Subcutaneous preadipocyte (primary cell): ENCODE results near the gene HES6. TPM values are rescaled to one million over a fixed set of nuclear protein-coding genes. Genes with fewer than 3 reads are reported as not detected.

Experiments used
- total RNA-seq: library from RNA; depleted of rRNA; stranded (reverse); fragments of >200 nt; gene quantifications from 2 replicates; pipeline ENCODE4 v1.2.3, GENCODE V29; 2012

Gene HES6
- 1.1 and 1.2 TPM in 2 replicates for total RNA-seq

GRCh38 chr2:238239863-238240756 is at the start of gene HES6:
TSS of gene HES6 (minus strand) at chr2:238240038. CDS start at chr2:238239905, 133 bp downstream.

GRCh38 chr2:238287737-238288649 is 48.2 kb upstream of the HES6 start, which contains the start of gene PER2:
TSS of gene PER2 (minus strand) at chr2:238288610. CDS start at chr2:238277936, 10,674 bp downstream.

GRCh38 chr2:238203094-238203972 is 36.5 kb downstream of the HES6 start, which contains the start of gene ILKAP:
TSS of gene ILKAP (minus strand) at chr2:238203695. CDS start at chr2:238203553, 142 bp downstream.

Other genes with a start within 250 kb of the HES6 start
- 15.1 and 27.8 TPM in 2 replicates for gene SCLY, start 179.0 kb downstream of the HES6 start, total RNA-seq
- gene ESPNL, start 139.7 kb downstream of the HES6 start, total RNA-seq = 0.39 and 4.8 TPM in 2 replicates
- under 0.01 TPM in 2 replicates for gene KLHL30, start 101.4 kb downstream of the HES6 start, total RNA-seq
- 7.0 and 8.0 TPM in 2 replicates for gene ERFE, start 81.1 kb downstream of the HES6 start, total RNA-seq
- gene ILKAP, start 36.3 kb downstream of the HES6 start, total RNA-seq = 22.4 and 29.9 TPM in 2 replicates
- gene PER2, start 48.6 kb upstream of the HES6 start, total RNA-seq = 3.3 and 3.9 TPM in 2 replicates
- 5.5 and 6.3 TPM in 2 replicates for gene TRAF3IP1, start 80.5 kb upstream of the HES6 start, total RNA-seq
- gene ASB1, start 186.9 kb upstream of the HES6 start, total RNA-seq = 23.5 and 28.2 TPM in 2 replicates